ENCODE data around the gene ZMYND8.

ZMYND8 gene

GRCh38 chr20:47350691-47351545 is 5.6 kb downstream of the ZMYND8 start:
- peak overlapping the region; percentile 63 for H3K4me3 ChIP-seq (replicated peaks; ENCODE audit: low read depth, low read length)
- no peak for TF ChIP-seq CTCF (IDR thresholded peaks at IDR 0.05; ENCODE audit: low read length, missing control alignments)
- DNase-seq (ENCODE audit: low read depth), result no peak

GRCh38 chr20:47350181-47350550 is 6.3 kb downstream of the ZMYND8 start:
- DNase-seq (ENCODE audit: low read depth), result no peak
- H3K4me3 ChIP-seq (replicated peaks; ENCODE audit: low read depth, low read length), result peak overlapping the region; percentile 63
- no peak for TF ChIP-seq CTCF (IDR thresholded peaks at IDR 0.05; ENCODE audit: low read length, missing control alignments)

- H3K4me3 ChIP-seq (replicated peaks; ENCODE audit: low read depth, low read length), result peak overlapping the region; percentile 63
- TF ChIP-seq CTCF (IDR thresholded peaks at IDR 0.05; ENCODE audit: low read length, missing control alignments), result no peak
- DNase-seq (ENCODE audit: low read depth), result peak; percentile 52
Observed at GRCh38 chr20:47349365-47350180, 6.9 kb downstream of the ZMYND8 start.

GRCh38 chr20:47348539-47349142 is 7.9 kb downstream of the ZMYND8 start:
- no peak for TF ChIP-seq CTCF (IDR thresholded peaks at IDR 0.05; ENCODE audit: low read length, missing control alignments)
- no peak overlapping the region for H3K4me3 ChIP-seq (replicated peaks; ENCODE audit: low read depth, low read length)

GRCh38 chr20:47347661-47348435 is 8.7 kb downstream of the ZMYND8 start:
- DNase-seq (ENCODE audit: low read depth), result no peak
- no peak for TF ChIP-seq CTCF (IDR thresholded peaks at IDR 0.05; ENCODE audit: low read length, missing control alignments)
- H3K4me3 ChIP-seq (replicated peaks; ENCODE audit: low read depth, low read length), result no peak overlapping the region

More at GRCh38 chr20:47348539-47349142, 7.9 kb downstream of the ZMYND8 start:
- DNase-seq (ENCODE audit: low read depth), result peak; percentile 49

- no peak for TF ChIP-seq CTCF (IDR thresholded peaks at IDR 0.05; ENCODE audit: low read length, missing control alignments)
- no peak for DNase-seq (ENCODE audit: low read depth)
- H3K4me3 ChIP-seq (replicated peaks; ENCODE audit: low read depth, low read length), result no peak overlapping the region
Observed at GRCh38 chr20:47346172-47346571, 10.3 kb downstream of the ZMYND8 start.
